ENCODE measurements around the gene COX8C. TPM values are rescaled to one million over a fixed set of nuclear protein-coding genes. Genes with fewer than 3 reads are reported as not detected.

COX8C gene
- total and polyA plus RNA-seq, 2 experiments from 2014 or later = 0.73 TPM; not detected in 1

GRCh38 chr14:93337143-93337753 is 9.7 kb upstream of the COX8C start:
- Histone ChIP-seq H3K4me2 (no peak overlapping the region), H3K4me1 (ENCODE audit: insufficient read depth) (peaks cover 9% of the 10 kb centered on the region; the same call in 1 of the 2 replicates), H3K4me3 (no peak overlapping the region), H3K9me2 (ENCODE audit: insufficient read depth) (no peaks in the 10 kb centered on the region), H3K27ac (ENCODE audit: low read depth) (no peak overlapping the region), H2AFZ (no peak overlapping the region), H3K79me2 (replicated peaks; ENCODE audit: insufficient read depth) (peaks cover under 1% of the 10 kb centered on the region), H3K27me3 (ENCODE audit: insufficient read depth) (no peaks in the 10 kb centered on the region), H3K36me3 (ENCODE audit: insufficient read depth) (peaks cover 24% of the 10 kb centered on the region), H4K20me1 (replicated peaks; ENCODE audit: insufficient read depth) (no peaks in the 10 kb centered on the region), H3F3A (replicated peaks; ENCODE audit: low read depth) (peaks cover 10% of the 10 kb centered on the region; the same call in 1 of the 2 replicates)
- peaks cover 57% of the 10 kb centered on the region for H3K9me3 Mint-ChIP-seq
- peaks cover 18% of the 10 kb centered on the region for H3K4me1 Mint-ChIP-seq
- ATAC-seq = no peak
- DNase-seq (ENCODE audit: low spot score) = peak; percentile 51
- H3K4me3 Mint-ChIP-seq = no peak overlapping the region
- H3K27me3 Mint-ChIP-seq (ENCODE audit: insufficient read depth, low read depth, poor library complexity) = peaks cover 22% of the 10 kb centered on the region
- H3K36me3 Mint-ChIP-seq (ENCODE audit: low read depth) = peaks cover 60% of the 10 kb centered on the region
- H3K27ac Mint-ChIP-seq = no peak overlapping the region
- TF ChIP-seq EZH2 (IDR thresholded peaks at IDR 0.05; ENCODE audit: low read depth, unreplicated experiment) (no peak), ZNF462 (CRISPR knock-in tag; IDR thresholded peaks at IDR 0.05) (no peak), JUNB (IDR thresholded peaks at IDR 0.05; ENCODE audit: unreplicated experiment) (no peak), STAT1 (IDR thresholded peaks at IDR 0.05; ENCODE audit: unreplicated experiment) (no peak), ZNF114 (CRISPR knock-in tag; IDR thresholded peaks at IDR 0.05) (no peak), EZH2phosphoT487 (IDR thresholded peaks at IDR 0.05; ENCODE audit: unreplicated experiment) (no peak), CREB1 (CRISPR knock-in tag; IDR thresholded peaks at IDR 0.05; ENCODE audit: low read depth) (no peak), CTCF (conservative IDR thresholded peaks at IDR 0.05; ENCODE audit: low read depth in 2 of 2) (no peak), REST (IDR thresholded peaks at IDR 0.05; ENCODE audit: unreplicated experiment) (no peak), ZNF331 (CRISPR knock-in tag; IDR thresholded peaks at IDR 0.05; ENCODE audit: low read depth) (no peak), POLR2AphosphoS5 (IDR thresholded peaks at IDR 0.05; ENCODE audit: low read depth) (no peak), NANOG (IDR thresholded peaks at IDR 0.05; ENCODE audit: borderline replicate concordance) (no peak), ETS1 (IDR thresholded peaks at IDR 0.05) (no peak)

Measured in GM23338 (cell line).